Tibial nerve (tissue), 3 donors: Measurements from ENCODE around the gene PODXL.

Source experiments
- CTCF ChIP-seq, 5 experiments: fragments of 200-600 bp in 3 of 5; fragments of 450-650 bp in 2 of 5; sonication (generic) in 3 of 5; IDR thresholded peaks; one replicate each; pipeline ENCODE4 v1.5.1; 2016 to 2019; ENCODE audit warnings: antibody characterized with exemption in 5 of 5, mild to moderate bottlenecking in 3 of 5, moderate library complexity in 2 of 5
- POLR2A ChIP-seq, 2 donors: fragments of 450-650 bp; IDR thresholded peaks; one replicate each; pipeline ENCODE4 v1.6.1; 2017; ENCODE audit warnings: antibody characterized with exemption in 2 of 2, mild to moderate bottlenecking in 2 of 2, moderate library complexity in 2 of 2

GRCh38 chr7:131507592-131508331 lies 48.7 kb downstream of the PODXL start:
- TF ChIP-seq CTCF (IDR thresholded peaks at IDR 0.05) (peak; percentile 89 to 94 (median 91)), POLR2A (IDR thresholded peaks at IDR 0.05) (no peak)
